ENCODE data around the gene B3GALT6.

The B3GALT6 gene

DNA sequence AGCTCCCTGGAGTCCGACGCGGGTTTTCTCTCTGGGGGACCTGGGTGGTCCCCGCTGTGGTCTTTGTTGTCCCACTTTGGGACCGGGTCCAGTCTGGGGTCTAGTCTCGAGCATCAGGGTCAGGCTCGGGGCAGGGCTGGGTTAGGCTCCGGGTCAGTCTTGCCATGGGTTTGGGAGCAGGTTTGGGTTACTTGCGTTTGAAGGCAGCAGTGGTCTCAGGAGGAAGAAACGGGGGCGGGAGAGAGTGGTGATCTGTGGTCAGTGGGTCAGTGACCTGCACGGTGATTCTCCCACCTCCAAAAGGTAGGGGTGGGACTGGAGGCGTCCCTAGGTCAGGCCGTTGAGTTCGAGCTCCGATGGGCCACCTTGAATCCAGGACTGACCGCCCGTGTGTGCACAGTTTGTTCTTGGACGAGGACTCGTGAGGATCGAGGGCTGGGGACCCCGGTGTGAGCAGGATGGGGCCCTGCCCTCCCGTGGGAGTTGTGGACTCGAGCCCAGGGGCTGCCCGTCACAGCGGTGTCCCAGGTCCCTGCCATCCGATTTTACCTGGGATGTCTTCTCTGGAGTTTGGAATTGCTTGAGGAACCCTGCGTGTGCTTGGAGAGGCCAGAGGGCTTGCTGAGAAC, 2.3 kb downstream of the B3GALT6 start:
- no peak for DNase-seq

GRCh38 chr1:1235016-1235744, 3.1 kb downstream of the B3GALT6 start:
- no peak for DNase-seq

GRCh38 chr1:1236176-1236763, 4.2 kb downstream of the B3GALT6 start:
- no peak for DNase-seq

- no peak for DNase-seq
Observed at GRCh38 chr1:1236945-1237873, 5.2 kb downstream of the B3GALT6 start.

GRCh38 chr1:1237874-1238701, 6.1 kb downstream of the B3GALT6 start:
- no peak for DNase-seq

- no peak for DNase-seq
Observed at GRCh38 chr1:1238702-1239178, 6.7 kb downstream of the B3GALT6 start.

- DNase-seq = no peak
Observed at GRCh38 chr1:1239227-1239613, 7.2 kb downstream of the B3GALT6 start.

GRCh38 chr1:1239614-1240347, 7.7 kb downstream of the B3GALT6 start:
- DNase-seq = no peak

DNA sequence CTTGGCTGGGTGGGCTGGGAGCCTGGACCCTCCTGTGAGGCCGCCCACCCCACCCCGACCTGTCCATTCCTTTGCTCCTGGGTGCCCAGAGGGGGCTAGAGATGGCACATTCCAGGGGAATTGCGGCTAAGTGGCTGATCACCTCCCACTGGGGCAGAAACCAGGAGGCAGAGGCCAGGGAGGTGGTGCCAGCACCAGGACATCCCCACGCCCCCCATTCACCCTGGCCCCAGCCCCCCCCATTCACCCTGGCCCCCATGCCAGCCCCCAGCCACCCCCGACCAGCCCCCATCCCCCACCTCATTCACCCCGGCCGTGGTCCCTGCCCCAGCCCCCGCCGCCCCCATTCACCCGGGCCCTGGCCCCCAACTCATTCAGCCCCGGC, 8.3 kb downstream of the B3GALT6 start:
- DNase-seq = no peak

DNA sequence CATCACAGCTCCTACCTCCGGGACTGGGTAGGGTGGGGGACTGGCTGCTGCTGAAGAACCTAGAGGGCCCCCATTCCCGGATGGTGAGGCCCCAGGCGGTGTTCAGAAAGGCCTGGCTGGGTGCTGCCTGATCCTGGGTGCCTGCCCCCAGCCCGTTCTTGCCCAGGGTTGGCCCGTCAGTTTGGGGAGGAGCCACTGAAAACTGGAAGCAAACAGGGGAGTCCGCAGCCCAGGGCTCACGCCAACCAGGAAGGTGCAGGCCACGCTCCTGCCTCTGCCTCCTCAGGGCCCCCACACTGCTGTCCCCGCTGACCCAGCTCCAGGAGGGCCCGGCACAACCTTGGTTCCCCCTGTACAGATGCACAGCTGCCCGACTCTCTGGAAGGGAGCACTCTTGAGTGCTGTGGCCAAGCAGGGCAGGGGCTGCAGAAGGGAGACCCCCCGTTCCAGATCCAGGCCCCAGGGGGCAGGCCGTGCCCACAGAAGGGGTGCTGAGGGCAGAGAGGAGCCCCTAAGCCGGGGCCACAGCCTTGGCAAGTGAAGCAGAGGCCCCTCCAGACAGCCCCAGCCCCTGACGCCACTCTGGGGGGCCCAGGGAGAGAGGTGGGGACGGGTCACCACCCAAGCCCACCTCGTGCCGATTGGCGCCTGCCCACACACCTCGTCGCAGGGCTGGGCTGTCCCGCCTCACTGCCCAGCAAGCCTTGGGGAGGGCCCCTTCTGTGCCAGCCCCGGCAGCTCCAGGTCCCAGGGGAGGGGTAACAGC, 9.0 kb downstream of the B3GALT6 start:
- no peak for DNase-seq

DNA sequence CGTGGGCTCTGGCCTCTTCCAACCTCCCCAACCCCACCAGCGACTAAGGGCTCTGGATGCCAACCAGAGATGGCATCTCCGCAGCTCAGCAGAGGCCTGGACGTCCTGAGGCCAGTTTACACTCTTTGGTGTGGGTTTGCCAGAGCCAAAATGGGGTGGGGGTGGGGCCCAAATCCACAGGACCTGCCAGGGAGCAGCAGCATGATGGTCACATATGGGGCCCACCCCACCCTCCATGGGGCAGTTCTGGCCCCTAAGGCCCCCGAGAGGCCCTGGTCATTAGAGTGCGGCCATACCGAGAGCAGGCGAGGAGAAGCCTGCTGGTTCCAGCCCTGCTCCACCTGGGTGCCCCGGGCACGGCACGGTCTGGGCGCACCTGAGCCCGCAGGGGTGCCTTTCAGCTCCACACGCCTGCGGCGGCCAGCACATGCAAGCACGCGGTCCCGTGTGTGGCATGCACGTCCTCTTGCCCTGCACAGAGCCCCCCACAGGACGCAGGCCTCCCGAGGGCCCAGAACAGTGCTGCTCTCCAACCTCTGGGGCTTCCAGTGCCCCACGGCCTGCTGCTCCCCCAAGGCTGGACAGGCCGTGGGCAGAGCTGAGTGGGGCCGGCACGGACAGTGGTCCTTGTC, 9.7 kb downstream of the B3GALT6 start:
- DNase-seq = no peak

DNA sequence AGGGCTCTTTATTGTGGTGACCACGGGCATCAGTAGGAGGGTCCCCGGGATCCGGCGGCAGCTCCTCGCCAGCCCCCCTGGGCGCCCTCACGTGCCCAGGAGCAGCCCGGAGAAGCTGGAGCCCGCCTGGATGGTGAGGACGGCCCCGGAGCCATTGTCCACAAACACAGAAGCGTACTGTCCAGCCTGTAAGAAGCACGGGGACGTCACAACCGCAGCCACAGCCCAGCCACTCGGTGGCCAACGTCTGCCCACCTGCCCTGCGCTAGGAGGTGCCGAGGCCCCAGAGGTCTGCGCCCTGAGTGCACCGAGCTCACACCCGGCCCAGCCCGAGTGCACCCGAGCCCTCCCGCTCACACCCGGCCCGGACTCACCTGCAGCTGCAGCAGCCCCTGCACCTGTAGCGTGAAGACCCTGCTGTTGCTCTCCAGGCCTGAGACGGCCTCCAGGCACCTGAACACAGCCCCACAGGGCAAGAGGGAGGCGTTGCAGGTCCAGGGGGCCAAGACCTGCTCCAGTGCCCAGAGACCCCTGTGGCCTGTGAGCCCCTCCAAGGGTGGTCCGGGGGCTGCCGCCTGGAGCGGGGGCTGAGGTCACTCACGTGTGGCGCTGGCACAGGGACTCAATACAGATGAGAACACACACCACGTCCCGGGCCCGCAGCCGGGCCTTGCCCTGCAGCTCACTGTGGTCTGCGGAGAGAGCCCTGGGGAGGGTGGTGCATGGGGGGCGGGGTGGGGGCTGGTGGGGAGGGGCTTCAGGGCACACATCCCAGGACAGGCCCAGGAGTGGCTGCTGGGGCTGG, 10.6 kb downstream of the B3GALT6 start:
- no peak for DNase-seq

GRCh38 chr1:1243266-1243660, 11.2 kb downstream of the B3GALT6 start:
- DNase-seq = no peak

DNA sequence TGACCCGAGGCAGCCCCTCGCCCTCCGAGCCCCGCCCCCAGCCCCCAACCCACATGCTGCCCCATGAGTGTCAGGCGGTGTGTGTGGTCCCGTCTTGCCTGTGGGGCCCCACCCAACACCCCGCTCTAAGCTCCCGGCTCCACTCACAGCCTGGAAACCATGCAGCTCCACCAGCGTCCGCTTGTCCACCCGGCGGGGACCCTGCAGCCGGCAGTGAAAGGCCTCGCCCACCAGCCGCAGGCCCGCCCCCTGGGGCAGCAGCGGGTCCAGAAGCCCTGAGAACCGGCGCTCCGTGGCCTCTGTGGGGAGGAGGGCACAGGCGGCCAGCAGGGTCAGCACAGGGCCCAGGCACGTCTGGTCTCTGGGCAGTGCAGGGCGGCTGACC, 11.8 kb downstream of the B3GALT6 start:
- no peak for DNase-seq

- DNase-seq = no peak
Observed at GRCh38 chr1:1244192-1244811, 12.3 kb downstream of the B3GALT6 start.

DNA sequence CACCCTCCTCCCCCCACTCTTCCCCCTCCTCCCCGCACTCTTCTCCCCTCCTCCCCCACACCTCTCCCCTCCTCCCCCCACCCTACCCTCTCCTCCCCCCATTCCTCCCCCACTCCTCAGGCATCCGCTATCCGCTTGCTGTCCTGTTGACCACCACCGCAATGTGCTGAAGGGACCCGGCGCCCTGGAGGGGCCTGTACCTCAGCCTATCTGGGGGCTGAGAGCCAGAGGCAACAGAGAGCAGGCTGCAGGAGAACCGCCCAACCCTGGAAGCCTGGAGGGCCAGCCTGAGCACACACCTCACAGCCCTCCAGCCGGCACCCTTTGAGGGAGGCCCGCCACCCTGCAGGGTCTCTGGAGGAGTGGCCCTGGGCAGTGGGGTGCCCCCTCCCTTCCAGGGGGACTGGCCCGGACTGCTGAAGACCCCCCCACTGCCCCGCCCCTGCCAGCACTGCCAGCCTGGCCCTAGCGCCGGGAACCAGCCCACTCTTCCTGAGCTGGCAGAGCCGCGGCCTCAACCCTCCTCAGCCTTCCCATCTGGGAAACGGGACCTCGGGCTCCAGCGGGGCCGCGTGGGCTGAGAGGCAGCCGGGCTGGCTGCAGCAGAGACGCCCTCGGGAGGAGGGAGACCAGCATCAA, 13.3 kb downstream of the B3GALT6 start:
- DNase-seq = no peak

- DNase-seq = no peak
Observed at GRCh38 chr1:1245817-1246576, 14.0 kb downstream of the B3GALT6 start.
